IgD-negative memory B cell (primary cell): ENCODE measurements around the gene HS3ST4. TPM values are rescaled to one million over a fixed set of nuclear protein-coding genes. Genes with fewer than 3 reads are reported as not detected.

Source experiments
- H3K27ac Mint-ChIP-seq, 3 donors: one replicate each; pipeline ENCODE4 v1.8.0; 2020 to 2022; ENCODE audit warnings: mild to moderate bottlenecking in 3 of 3, mixed read lengths in 3 of 3, moderate library complexity in 1 of 3
- H3K27me3 Mint-ChIP-seq: one replicate; pipeline ENCODE4 v1.8.0; 2021; ENCODE audit warnings: mixed read lengths
- H3K36me3 Mint-ChIP-seq: one replicate; pipeline ENCODE4 v1.8.0; 2020; ENCODE audit warnings: mild to moderate bottlenecking, mixed read lengths
- H3K4me1 Mint-ChIP-seq, 3 donors: one replicate each; pipeline ENCODE4 v1.8.0; 2020 to 2022; ENCODE audit warnings: mixed read lengths in 3 of 3, mild to moderate bottlenecking in 1 of 3
- H3K4me3 Mint-ChIP-seq, 4 donors: one replicate each; pipeline ENCODE4 v1.8.0; 2020 to 2022; ENCODE audit warnings: mild to moderate bottlenecking in 4 of 4, mixed read lengths in 4 of 4, moderate library complexity in 3 of 4
- H3K9me3 Mint-ChIP-seq, 3 donors: one replicate each; pipeline ENCODE4 v1.8.0; 2020 to 2021; ENCODE audit warnings: mixed read lengths in 3 of 3, mild to moderate bottlenecking in 1 of 3
- polyA plus RNA-seq: library from polyadenylated mRNA; unstranded; fragments of 300-500 nt; fragmentation: Illumina TruSeq; gene quantifications from one replicate; pipeline ENCODE4 v1.2.3, GENCODE V29; 2021

Gene HS3ST4
- polyA plus RNA-seq, 1 donor from 2014 or later: not detected

- H3K27me3 Mint-ChIP-seq: peaks cover 4% of the 10 kb centered on the region
- H3K36me3 Mint-ChIP-seq: no peaks in the 10 kb centered on the region
- H3K27ac Mint-ChIP-seq: no peak overlapping the region
These were observed 136.8 kb downstream of the HS3ST4 start for GRCh38 chr16:25828510-25828909.

GRCh38 chr16:25832291-25832690, 140.5 kb downstream of the HS3ST4 start:
- Mint-ChIP-seq H3K4me3 (no peak overlapping the region), H3K9me3 (no peaks in the 10 kb centered on the region), H3K4me1 (peaks cover 0 to 2% (median 0%) of the 10 kb centered on the region in 3 donors), H3K27me3 (peaks cover 3% of the 10 kb centered on the region), H3K36me3 (no peaks in the 10 kb centered on the region), H3K27ac (no peak overlapping the region)

More at GRCh38 chr16:25828510-25828909, 136.8 kb downstream of the HS3ST4 start:
- H3K4me1 Mint-ChIP-seq: peaks cover 0 to 2% (median 0%) of the 10 kb centered on the region in 3 donors
- no peak overlapping the region for H3K4me3 Mint-ChIP-seq
- H3K9me3 Mint-ChIP-seq: no peaks in the 10 kb centered on the region

DNA sequence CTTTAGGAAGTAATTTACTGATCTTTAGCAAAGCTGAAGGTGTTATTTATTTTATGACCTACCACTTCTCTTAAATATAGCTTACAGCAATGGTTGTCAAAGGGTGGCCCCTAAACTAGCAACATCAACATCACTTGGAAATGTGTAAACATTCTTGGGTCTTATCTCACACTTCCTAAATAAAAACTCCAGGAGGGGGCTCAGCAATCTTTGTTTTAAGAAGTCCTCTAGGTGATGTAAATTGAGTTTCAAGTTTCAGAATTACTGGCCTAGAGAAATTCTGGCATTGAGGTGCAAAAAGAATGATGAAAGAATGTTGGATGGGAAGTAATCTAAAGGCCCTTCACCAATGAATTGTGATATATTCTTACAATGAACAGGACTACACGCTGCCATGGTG, 142.3 kb downstream of the HS3ST4 start:
- peaks cover 3% of the 10 kb centered on the region for H3K27me3 Mint-ChIP-seq
- H3K36me3 Mint-ChIP-seq: no peaks in the 10 kb centered on the region
- H3K27ac Mint-ChIP-seq: no peak overlapping the region
- peaks cover 0 to 2% (median 0%) of the 10 kb centered on the region in 3 donors for H3K4me1 Mint-ChIP-seq
- no peaks in the 10 kb centered on the region for H3K9me3 Mint-ChIP-seq
- no peak overlapping the region for H3K4me3 Mint-ChIP-seq

DNA sequence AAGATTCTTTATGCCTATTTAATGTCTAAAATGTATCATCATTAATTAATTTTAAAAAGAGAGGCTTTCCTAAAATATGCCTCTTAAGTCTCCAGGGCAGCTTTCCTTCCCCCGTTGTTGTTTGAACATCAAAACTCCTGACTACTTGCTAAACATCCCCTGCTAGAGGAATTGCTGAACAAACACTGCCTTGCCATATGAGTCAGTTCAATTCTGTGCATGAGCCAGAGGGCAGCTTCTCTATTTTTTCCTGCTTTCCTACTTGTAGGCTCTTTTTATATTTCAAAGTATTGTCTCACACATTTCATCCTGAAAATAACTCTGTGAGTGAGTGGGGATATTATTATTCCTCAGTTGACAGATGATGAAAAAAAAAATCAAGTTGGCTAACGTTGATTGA, 143.4 kb downstream of the HS3ST4 start:
- Mint-ChIP-seq H3K36me3 (no peaks in the 10 kb centered on the region), H3K9me3 (no peaks in the 10 kb centered on the region), H3K4me1 (peaks cover 0 to 2% (median 0%) of the 10 kb centered on the region in 3 donors), H3K4me3 (no peak overlapping the region), H3K27me3 (peaks cover 3% of the 10 kb centered on the region), H3K27ac (no peak overlapping the region)

DNA sequence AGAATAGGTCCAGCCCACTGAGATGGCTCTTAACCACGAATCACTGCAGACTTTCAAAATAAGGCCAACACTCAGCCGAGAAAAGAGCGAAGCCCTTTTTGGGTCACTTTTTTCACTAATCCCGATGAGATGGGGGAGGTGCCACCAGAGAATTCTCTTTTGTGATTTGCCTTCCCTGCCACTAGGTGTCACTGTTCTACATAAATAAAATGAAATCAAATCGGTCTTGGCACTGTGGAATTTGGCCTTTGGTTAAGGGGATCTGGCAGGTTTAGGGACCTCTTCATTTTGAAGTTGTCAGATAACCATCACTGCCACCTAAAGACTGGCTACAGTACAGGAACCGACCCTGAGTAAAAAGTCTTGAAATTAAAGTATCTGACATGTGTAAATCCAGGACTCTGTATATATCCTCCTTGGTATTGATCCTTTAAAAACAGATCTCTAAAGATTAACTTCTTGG, 147.0 kb downstream of the HS3ST4 start:
- H3K9me3 Mint-ChIP-seq: no peaks in the 10 kb centered on the region
- no peaks in the 10 kb centered on the region for H3K36me3 Mint-ChIP-seq
- no peak overlapping the region for H3K27ac Mint-ChIP-seq
- H3K27me3 Mint-ChIP-seq: peaks cover 3% of the 10 kb centered on the region
- H3K4me3 Mint-ChIP-seq: no peak overlapping the region
- no peaks in the 10 kb centered on the region for H3K4me1 Mint-ChIP-seq

DNA sequence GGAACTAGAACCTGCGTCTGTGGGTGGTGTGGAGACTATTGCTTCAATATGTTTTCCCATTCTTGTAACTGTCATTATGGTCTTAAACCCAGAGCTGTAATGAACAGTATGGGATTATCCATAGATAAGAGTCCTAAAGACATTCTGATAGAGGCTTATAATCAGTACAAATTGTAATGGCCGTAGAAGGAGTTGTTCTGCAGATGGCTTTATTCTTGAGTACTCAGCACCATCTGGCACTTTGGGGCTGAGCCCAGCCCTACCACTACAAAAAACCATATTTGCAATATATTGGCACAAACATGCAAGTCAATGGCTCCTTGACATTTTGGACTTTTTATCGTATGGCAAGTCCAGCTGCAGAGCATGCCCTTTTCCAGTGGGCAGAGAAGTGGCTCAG, 150.0 kb downstream of the HS3ST4 start:
- Mint-ChIP-seq H3K27ac (no peak overlapping the region), H3K4me1 (no peaks in the 10 kb centered on the region), H3K27me3 (peaks cover 4% of the 10 kb centered on the region), H3K36me3 (no peaks in the 10 kb centered on the region), H3K4me3 (no peak overlapping the region), H3K9me3 (peaks cover 2 to 6% (median 5%) of the 10 kb centered on the region in 3 donors)

- H3K36me3 Mint-ChIP-seq: no peaks in the 10 kb centered on the region
- H3K4me1 Mint-ChIP-seq: no peaks in the 10 kb centered on the region
- no peak overlapping the region for H3K4me3 Mint-ChIP-seq
- peaks cover 2 to 6% (median 5%) of the 10 kb centered on the region in 3 donors for H3K9me3 Mint-ChIP-seq
- H3K27ac Mint-ChIP-seq: no peak overlapping the region
- peaks cover 3% of the 10 kb centered on the region for H3K27me3 Mint-ChIP-seq
These were observed 154.1 kb downstream of the HS3ST4 start for GRCh38 chr16:25845901-25846300.

GRCh38 chr16:25854141-25854540, 162.4 kb downstream of the HS3ST4 start:
- Mint-ChIP-seq H3K4me3 (no peak overlapping the region), H3K4me1 (no peaks in the 10 kb centered on the region), H3K27me3 (peaks cover 5% of the 10 kb centered on the region), H3K27ac (no peak overlapping the region), H3K36me3 (no peaks in the 10 kb centered on the region), H3K9me3 (peaks cover 2 to 9% (median 5%) of the 10 kb centered on the region in 3 donors)

GRCh38 chr16:25855063-25855462, 163.3 kb downstream of the HS3ST4 start:
- Mint-ChIP-seq H3K27ac (no peak overlapping the region), H3K9me3 (peaks cover 2 to 9% (median 5%) of the 10 kb centered on the region in 3 donors), H3K4me1 (no peaks in the 10 kb centered on the region), H3K27me3 (peaks cover 7% of the 10 kb centered on the region), H3K4me3 (no peak overlapping the region), H3K36me3 (no peaks in the 10 kb centered on the region)

DNA sequence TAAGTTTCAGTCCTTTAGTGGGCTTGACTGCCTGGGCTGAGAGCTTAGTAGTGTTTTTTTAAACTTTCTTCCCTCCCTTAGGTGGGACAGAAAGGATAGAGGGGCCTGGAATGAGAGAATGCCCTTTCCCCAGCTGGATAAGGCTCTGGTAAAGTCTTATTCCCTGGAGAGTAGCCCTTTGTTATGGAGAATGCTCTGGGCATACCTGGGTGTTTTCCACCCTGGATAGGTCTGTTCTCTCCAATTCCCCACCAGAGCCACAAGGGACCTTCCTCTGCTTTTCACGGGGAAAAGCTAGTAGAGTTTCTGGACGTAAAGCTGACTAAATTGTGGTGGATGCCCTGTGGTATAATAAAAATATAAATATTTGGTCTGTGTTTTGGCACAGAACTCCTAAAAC, 164.1 kb downstream of the HS3ST4 start:
- Mint-ChIP-seq H3K4me3 (no peak overlapping the region), H3K27ac (no peak overlapping the region), H3K27me3 (peaks cover 7% of the 10 kb centered on the region), H3K9me3 (peaks cover 2 to 9% (median 5%) of the 10 kb centered on the region in 3 donors), H3K4me1 (no peaks in the 10 kb centered on the region), H3K36me3 (no peaks in the 10 kb centered on the region)

DNA sequence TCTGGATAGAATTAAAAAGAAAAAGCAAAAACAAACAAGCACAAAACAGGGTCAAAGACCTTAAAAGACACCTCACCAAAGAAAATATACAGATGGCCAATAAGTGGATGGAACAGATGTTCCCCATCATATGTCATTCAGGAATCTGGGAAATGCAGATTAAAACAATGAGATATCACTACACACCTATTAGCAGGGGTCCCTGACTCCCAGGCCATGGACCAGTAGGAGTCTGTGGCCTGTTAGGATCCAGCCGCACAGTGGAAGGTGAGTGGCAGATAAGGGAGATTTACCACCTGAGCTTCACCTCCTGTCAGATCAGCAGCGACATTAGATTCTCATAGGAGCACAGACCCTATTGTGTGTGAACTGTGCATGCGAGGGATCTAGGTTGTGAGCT, 167.9 kb downstream of the HS3ST4 start:
- Mint-ChIP-seq H3K9me3 (peaks cover 2 to 9% (median 8%) of the 10 kb centered on the region in 3 donors), H3K27me3 (peaks cover 5% of the 10 kb centered on the region), H3K36me3 (no peaks in the 10 kb centered on the region), H3K4me3 (no peak overlapping the region), H3K27ac (no peak overlapping the region), H3K4me1 (no peaks in the 10 kb centered on the region)

DNA sequence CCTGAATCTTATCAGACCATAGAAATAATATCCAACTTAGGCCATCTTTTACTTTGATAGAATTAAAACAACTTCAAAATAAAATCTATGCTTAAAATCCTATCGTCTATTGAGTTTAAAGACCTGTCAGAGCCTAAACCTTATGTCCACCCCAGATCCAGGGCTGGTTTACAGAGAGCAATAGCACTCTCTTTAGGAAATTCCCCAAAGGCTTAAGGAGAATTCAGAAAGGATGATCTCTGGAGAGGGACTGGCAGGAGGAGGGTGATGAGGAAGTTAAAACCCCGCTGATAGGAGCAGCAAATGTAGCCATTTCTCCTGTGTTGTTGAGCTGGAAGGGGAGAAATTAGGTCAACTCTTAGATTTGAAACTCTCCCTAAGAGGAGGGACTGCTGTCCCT, 175.3 kb downstream of the HS3ST4 start:
- Mint-ChIP-seq H3K4me3 (no peak overlapping the region), H3K27me3 (no peaks in the 10 kb centered on the region), H3K36me3 (no peaks in the 10 kb centered on the region), H3K4me1 (no peaks in the 10 kb centered on the region), H3K27ac (no peak overlapping the region), H3K9me3 (peaks cover 0 to 3% (median 3%) of the 10 kb centered on the region in 3 donors)

DNA sequence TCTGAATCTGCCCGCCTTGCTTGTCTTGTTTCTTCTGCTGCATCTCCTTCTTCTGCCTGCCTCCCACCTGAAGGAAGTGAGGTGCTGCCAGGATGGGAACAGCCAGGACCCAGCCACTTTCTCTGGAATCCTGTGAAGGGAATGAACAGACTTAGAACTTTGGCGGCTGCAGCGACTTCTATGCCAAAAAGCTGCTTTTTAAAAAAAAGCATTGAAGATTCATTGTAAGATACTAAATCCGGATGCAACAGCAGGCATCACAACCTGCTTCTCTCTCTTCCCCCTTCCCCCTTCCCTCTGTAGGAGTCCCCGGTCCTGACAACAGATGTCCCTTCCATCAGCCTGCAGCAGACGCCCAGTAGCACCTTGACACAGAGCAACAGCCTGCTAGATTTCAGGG, 176.3 kb downstream of the HS3ST4 start:
- no peak overlapping the region for H3K27ac Mint-ChIP-seq
- H3K4me1 Mint-ChIP-seq: no peaks in the 10 kb centered on the region
- no peaks in the 10 kb centered on the region for H3K27me3 Mint-ChIP-seq
- peaks cover 0 to 3% (median 3%) of the 10 kb centered on the region in 3 donors for H3K9me3 Mint-ChIP-seq
- no peaks in the 10 kb centered on the region for H3K36me3 Mint-ChIP-seq
- no peak overlapping the region for H3K4me3 Mint-ChIP-seq

GRCh38 chr16:25868706-25869370, 177.1 kb downstream of the HS3ST4 start:
- H3K27ac Mint-ChIP-seq: no peak overlapping the region
- no peaks in the 10 kb centered on the region for H3K27me3 Mint-ChIP-seq
- H3K4me1 Mint-ChIP-seq: no peaks in the 10 kb centered on the region
- no peak overlapping the region for H3K4me3 Mint-ChIP-seq
- no peaks in the 10 kb centered on the region for H3K36me3 Mint-ChIP-seq
- peaks cover 0 to 3% (median 3%) of the 10 kb centered on the region in 3 donors for H3K9me3 Mint-ChIP-seq

DNA sequence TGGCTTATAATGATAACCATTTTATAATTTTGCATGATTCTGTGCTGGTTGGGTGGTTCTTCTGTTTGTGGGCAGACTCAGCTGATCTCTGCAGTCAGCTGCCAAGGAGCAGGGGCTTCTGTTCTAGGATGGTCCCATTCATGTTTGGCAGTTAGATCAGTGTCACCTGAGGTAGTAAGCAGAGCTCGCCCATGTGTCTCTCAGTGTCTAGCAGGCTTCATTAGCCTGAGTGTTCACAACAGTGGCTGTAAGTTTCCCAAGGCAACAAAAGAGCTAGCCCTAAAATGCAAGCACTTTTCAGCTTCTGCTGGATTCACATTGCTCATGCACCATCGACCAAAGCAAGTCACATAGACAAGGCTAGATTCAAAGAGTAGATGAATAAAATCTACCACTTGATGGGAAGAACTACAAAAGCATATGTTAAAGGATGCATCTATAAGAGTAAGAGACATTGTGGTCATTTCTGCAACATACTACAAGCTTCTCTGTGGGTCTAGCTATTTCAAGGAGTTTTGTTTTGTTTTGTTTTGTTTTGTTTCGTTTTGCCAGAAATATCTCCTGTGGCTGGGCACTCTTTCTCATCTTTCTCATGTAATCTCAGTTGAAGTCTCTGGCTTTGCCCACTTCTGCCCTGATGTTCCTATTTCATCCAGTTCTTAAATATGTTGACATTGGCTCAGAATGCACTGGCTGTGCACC, 180.8 kb downstream of the HS3ST4 start:
- Mint-ChIP-seq H3K9me3 (peaks cover 0 to 2% (median 0%) of the 10 kb centered on the region in 3 donors), H3K36me3 (no peaks in the 10 kb centered on the region), H3K27ac (no peak overlapping the region), H3K4me1 (no peaks in the 10 kb centered on the region), H3K4me3 (no peak overlapping the region), H3K27me3 (no peaks in the 10 kb centered on the region)

- H3K4me3 Mint-ChIP-seq: no peak overlapping the region
- no peaks in the 10 kb centered on the region for H3K4me1 Mint-ChIP-seq
- H3K9me3 Mint-ChIP-seq: peaks cover 0 to 2% (median 2%) of the 10 kb centered on the region in 3 donors
- no peaks in the 10 kb centered on the region for H3K27me3 Mint-ChIP-seq
- no peak overlapping the region for H3K27ac Mint-ChIP-seq
- no peaks in the 10 kb centered on the region for H3K36me3 Mint-ChIP-seq
These were observed 182.4 kb downstream of the HS3ST4 start for GRCh38 chr16:25874196-25874595.
